Urothelium cell line (cell line): ENCODE measurements around the gene FGF6.
A peak's percentile ranks its signal among the peaks of the same experiment; 100 is the strongest.
"Not testable (repeated sequence)": the region's sequence is repeated elsewhere in the genome, so short reads cannot be mapped to it uniquely, and the experiment has no call there.

Experiments used
- DNase-seq: peaks from one replicate; pipeline ENCODE4 v3.0.0; 2011; ENCODE audit warnings: low spot score, mixed read lengths
- FAIRE-seq: peaks from 2 replicates; lab custom pipeline; 2011; peaks lifted over from hg19 to GRCh38; lab: Jason Lieb, UNC

FGF6 gene

DNA sequence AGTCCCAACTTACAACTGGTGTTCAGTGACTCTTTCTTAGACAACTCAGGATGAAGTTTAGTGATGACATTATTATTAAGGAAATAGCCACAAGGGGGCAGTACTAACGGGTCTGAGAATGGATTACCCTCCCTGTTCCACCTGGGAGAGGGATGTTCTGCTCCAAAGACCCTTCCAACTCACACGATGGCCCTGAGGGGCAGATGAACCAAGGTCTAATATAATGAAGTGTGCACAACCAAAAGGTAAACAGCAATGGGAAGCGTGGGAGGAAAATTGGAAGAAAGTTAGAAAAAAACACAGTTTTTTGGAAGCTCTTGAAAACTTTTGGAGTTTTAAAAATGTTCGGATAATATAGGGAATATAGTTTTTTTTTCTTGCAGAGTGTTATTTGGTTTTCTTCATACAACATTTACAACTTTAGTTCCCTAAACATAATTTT is 24.0 kb downstream of the FGF6 start:
- DNase-seq (peak; percentile 73), FAIRE-seq (peak; percentile 96)

DNA sequence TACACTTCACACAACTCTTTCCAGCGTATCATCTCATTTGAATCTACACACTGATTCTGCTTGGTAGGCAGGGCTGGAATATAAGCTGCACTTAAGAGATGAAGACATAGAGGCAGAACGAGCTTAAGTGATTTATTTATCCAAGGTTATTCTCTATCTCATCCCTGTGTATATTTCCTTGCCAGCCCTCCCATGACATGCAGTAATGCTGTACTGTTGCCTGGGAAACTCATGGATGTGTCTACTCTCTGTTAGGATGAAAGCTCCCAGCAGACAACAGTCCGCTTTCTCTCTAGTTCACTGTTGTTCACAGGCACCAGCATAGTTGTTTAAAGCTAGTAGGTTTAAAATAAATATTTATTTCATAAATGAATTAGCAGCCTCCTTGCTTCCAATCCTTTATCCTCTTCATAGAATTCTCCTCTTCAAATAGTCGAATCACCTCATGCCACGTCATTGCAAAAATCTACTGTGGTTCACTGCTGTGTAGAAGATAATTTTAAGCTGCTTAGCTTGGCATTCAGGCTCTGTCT is 25.4 kb downstream of the FGF6 start:
- DNase-seq (no peak), FAIRE-seq (no peak)

DNA sequence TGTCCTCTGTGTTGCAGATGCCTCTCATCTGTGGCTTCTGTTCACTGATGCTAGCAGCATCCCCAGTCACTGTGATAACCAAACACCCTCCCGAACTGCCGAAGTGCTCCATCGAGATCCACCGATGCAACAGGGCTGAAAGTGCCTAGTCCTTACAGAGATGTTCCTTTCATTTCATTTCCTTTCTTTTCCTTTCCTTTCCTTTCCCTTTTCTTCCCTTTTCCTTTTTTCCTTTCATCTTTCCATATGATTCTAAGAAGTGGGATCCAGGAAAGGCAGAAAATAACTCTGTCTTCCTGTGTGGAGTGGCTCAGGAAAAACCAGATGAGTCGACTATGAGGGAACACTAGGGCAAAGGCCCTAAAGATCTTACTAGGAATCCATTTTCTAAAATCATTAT is 26.7 kb downstream of the FGF6 start:
- peak; percentile 42 for FAIRE-seq

DNA sequence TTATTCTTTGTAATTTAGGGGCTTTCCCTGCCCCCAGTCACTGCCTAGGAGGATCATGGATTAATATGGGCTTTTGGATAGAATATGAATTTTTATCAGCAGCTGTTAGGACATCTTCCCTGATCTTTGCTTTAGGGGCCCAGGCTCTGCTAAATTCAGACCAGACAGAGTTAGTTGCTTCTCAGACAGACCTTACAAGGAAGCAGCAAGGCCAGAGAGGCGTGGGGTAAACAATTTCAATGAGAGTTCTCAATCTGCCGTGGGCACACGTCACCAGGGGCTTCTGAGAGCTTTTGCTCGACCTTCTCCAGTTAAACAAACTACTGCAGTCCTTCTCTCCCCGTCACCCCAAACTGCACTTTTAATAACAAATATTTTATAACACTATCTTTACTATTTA is 27.7 kb downstream of the FGF6 start:
- FAIRE-seq: no peak

More for the DNA sequence above, 26.7 kb downstream of the FGF6 start:
- DNase-seq: no peak

DNA sequence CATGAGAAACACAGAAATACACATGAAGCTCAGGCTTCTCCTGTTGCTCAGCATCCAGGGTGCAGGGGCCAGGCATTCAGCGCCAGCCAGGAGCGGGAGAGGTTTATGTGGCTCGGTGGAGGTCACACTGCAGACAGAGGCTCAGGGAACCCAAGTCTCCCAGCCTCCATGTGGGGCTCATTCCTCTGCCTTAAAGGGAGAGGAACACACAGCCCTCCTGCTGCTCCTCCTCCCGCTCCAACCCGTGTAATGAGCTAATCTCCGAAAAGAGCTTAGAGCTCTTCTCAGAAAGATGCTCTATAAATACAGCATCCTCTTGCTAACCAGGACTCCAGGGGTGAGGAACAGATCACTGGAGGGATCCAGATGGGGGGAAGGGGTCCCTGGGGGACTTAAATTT is 28.2 kb downstream of the FGF6 start:
- FAIRE-seq (no peak), DNase-seq (no peak)

More for the DNA sequence above, 27.7 kb downstream of the FGF6 start:
- DNase-seq: no peak

DNA sequence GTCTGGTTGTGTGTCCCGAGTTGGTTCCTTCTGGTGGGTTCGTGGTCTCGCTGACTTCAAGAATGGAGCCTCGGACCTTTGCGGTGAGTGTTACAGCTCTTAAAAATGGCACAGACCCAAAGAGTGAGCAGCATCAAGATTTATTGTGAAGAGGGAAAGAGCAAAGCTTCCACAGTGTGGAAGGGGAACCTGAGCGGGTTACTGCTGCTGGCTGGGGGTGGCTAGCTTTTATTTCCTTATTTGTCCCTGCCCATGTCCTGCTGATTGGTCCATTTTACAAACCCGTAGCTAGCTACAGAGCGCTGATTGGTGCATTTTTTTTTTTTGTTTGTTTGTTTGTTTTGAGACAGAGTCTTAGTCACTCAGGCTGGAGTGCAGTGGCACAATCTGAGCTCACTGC is 29.3 kb downstream of the FGF6 start:
- FAIRE-seq: no peak
- DNase-seq: no peak

DNA sequence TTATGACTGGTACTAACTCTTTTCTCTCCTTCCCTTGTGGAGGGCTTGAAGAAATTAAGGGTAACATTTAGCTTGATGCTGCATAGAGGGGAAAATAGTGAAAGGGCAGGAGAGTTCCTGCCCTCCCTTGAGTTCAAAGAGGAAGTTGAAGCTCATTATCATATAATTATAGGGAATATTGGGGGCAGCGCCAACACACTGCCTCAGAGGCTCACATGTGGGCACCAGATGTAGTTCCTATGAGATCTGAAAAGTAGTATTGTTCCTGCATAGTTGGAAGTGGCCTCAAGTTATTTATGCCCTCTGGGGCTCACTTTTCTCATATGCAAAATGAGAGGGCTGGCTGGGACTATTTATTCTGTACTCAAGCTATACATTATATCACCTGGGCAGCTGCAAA is 33.1 kb downstream of the FGF6 start:
- no peak for DNase-seq
- FAIRE-seq: no peak

DNA sequence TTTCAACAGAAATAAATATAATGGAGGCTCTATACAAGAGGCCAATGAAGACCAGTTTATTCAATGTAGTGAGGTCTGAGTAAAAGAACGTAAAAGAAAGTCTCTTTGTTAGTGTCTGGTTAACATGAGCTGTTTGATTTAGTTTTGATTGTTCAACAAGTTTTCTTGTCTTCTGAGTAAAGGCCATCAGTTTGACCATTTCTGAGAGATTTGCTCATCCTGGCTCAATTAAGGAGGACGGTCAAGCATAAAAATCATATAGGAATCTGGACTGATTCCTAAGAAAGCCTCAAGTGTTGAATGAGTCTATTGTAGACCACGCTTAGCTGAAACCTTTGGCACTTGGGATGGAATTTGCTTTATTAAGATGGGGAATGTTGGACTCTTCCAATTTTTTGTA is 33.6 kb downstream of the FGF6 start:
- no peak for FAIRE-seq

DNA sequence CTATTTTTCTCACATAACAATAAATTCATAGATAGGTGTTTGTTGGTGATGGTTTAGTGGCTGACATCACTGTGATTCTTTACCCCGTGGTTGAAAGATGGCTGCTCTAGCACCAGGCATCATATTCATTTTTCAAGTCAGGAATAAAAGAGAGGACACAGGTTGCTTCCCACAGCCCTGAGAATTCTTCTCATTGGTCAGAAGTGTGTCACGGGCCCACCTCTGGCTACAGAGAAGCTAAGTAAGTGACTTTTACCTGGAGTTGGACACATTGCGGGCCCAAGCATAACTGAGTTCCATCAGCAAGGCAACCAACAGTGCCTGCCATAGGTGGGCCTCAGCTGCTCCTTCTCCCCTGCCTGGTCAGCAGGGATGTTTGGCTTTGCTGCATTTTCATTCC is 38.5 kb downstream of the FGF6 start:
- peak; percentile 46 for FAIRE-seq
- no peak for DNase-seq

More for the DNA sequence above, 33.6 kb downstream of the FGF6 start:
- DNase-seq: no peak

DNA sequence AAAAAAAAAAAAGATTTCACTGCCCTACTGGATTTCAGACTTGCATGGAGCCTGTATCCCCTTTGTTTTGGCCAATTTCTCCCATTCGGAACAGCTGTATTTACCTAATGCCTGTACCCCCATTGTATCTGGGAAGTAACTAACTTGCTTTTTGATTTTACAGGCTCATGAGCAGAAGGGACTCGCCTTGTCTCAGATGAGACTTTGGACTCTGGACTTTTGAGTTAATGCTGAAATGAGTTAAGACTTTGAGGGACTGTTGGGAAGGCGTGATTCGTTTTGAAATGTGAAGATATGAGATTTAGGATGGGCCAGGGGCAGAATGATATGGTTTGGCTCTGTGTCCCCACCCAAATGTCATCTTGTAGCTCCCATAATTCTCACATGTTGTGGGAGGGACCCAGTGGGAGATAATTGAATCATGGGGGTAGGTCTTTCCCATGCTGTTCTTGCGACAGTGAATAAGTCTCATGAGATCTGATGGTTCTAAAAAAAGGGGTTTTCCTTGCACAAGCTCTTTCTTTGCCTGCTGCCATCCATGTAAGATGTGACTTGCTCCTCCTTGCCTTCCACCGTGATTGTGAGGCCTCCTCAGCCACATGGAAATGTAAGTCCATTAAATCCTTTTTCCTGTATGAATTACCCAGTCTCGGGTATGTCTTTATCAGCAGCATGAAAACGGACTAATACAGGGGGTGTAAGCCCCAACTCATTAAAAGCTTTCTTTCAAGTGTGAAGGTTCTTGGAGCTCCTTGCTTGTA is 40.6 kb downstream of the FGF6 start:
- not testable (repeated sequence) for DNase-seq, FAIRE-seq

DNA sequence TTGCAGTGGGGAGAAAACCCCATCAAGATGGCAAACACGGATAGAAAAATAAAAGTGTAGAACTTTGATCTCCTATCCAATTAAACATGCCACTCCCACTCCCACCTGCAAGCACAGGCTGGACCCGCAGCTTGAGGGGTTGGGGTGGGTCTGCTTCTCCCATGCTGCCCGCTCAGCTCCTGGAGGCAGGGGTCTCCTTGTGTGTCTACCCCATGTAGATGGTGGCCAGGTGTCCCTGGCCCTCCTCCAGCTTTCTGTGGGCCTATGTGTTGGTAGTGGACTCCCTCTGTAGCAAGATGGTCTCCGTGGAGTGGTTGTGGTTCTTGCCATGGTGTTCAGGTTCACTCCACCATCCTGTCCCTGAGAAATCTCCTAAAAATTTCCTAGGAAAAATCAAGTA is 42.6 kb downstream of the FGF6 start:
- no peak for DNase-seq
- FAIRE-seq: no peak

DNA sequence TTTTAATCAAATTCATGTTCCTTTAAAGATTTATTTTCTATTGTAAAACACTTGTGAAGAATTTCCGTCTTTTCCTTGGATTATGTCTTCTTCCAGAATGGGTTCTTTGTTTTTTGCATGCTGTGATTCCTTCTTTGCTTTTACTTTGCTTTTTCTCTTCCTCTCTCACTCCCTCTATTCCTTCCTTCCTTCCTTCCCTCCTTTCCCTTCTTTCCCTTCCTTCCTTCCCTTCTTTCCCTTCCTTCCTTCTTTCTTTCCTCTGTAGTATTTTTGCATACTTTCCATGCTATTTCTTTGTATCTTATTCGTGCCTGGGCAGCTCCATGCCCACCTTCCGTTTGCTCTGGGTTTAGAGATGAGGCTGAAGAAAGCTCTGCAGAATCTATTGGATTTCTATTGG is 44.5 kb downstream of the FGF6 start:
- FAIRE-seq (no peak), DNase-seq (no peak)

DNA sequence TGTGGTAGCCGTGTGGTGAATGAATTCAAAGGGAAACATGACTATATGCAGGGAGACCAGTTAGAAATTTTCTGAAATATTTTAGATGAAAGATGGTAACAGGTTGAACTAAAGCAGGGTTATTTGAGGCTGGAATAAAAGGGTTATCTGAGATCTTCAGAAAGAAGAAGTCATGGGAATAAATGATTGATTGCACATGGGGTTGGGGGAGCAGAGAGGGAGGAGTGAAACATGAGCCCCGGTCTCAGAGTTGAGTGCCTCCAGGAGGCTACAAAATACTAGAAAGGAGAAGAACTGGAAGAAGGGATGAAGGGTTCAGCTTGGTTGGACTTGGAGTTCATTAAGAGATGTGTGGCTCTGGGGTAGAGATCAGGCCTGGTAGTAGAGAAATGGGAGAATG is 49.8 kb downstream of the FGF6 start:
- no peak for FAIRE-seq
- DNase-seq: no peak

DNA sequence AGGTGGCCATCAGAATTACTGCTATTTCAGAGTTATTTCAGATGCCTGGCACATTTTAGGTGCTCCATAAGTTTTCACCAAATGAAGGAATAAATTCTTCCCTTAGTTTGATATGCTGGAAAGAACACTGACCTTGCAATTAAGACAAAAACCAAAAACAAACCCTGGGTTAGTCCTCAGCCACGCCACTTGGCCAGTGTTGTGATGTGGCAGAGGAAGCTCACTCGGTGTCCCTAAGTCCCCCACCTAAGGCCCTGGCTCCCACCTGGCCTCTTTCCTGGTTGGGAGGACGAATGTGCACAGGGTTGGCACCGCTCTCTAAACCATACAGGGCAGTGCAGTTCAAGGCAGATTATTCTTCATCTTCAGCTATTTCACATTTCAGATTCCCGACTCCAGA is 52.4 kb downstream of the FGF6 start:
- DNase-seq: no peak
- FAIRE-seq: no peak

DNA sequence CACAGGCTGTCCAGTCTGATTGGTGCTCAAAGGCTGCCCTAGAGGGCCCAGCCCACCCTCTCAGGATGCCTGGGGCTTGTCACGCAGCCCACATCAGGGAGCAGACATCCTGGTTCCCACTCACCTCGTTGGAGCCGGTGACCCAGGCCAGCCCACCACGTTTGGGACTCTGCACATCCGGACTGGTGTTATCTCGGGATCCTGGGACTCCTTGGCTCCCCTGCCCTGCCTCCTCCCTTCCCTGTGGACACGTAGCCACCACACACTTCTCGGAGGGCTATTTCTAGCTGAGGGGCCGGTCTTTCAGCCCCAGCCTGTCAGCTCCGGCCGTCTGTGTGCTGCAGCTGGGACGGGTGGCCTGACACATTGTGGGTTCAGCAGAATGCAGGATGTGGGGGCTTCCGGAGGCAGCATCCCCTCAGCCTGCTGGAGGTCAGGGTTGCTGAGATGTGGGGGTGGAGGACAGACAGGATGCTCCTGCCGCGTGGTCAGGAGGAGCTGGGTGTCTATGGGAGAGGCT is 53.3 kb downstream of the FGF6 start:
- no peak for DNase-seq
- FAIRE-seq: peak; percentile 48

DNA sequence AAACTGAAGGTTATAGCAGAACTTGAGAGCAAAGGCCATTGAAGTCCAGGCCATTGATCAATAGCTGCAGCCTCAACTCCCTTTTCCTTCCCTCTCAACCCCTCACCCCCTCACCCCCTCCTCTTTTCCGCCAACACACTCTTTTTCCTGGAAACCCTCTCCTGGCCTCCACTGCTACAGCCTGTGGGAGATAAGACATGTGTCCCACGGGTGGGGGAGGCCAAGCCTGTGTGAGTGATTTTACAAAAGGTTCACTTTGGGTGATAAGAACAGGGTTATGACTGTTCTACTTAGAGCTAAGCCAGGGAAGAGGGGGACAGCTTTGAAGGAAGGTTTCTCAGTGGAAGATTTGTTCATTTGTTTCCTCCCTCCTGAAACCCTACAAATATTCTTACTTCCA is 57.0 kb downstream of the FGF6 start:
- FAIRE-seq (peak; percentile 23), DNase-seq (no peak)

DNA sequence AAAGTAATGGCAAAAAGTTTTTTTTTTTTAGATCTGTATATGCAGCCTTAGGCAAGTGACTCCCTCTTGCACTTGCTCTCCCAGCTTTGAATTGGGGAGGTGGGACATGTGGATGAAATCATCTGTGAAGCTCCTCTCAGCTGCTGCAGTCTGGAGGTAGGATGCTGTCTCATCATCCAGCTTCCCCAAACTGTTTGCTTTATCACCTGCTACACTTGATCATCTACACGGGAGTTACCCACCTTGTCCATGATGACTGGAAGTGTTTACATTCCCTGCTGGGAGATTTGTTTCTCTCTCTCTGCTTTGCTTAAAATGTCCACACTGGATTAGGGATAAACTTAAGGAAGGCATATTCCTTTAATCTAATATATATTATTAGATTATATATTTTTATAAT is 57.6 kb downstream of the FGF6 start:
- FAIRE-seq (no peak), DNase-seq (no peak)

DNA sequence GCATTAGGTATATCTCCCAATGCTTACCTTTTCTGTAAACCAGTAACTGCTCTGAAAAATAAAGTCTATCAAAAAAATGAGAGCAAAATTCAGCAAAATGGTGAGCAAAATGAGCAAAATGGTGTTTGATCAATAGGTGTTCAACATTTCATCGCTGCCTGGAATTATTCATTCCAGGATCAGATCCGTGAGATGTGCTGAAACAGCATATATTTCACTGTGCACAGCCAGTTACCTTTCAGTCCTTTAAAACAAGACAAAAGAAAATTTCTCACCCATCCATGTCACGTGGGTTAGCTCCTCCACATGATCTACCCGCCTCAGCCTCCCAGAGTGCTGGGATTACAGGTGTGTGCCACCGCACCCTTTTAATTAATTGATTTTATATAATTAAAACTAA is 58.0 kb downstream of the FGF6 start:
- DNase-seq (no peak), FAIRE-seq (no peak)

DNA sequence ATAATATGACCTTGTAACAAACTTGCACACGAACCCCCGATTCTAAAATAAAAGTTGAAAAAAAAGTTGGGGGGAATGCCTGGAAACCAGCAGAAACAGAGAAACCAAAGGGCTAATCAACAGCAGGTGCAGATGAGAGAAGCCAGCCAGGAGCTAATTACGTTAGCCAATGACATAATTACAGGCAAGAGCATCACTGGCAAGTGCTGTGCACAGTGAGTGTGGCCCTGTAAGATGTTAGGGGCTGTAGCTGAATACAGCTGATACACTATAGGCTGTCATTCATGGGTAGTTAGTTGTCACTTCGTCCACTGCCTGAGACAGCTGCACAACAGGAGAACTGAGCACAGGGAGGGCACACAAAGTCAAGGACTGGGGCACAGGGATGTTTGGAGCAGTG is 58.8 kb downstream of the FGF6 start:
- DNase-seq: no peak
- no peak for FAIRE-seq
